OCI-LY3 (cell line): ENCODE data around the gene MT1A.

Experiments
- H2AFZ ChIP-seq: fragments of 200-600, 300-600 bp; shearing (Covaris generic); 2 replicates; pipeline ENCODE4 v1.6.0; 2014; ENCODE audit warnings: antibody characterized with exemption, low read depth, low read length
- H3K27ac ChIP-seq: fragments of 200-600, 300-600 bp; sonication (generic); 2 replicates; pipeline ENCODE4 v1.5.1; 2014; ENCODE audit warnings: mild to moderate bottlenecking, low read length, moderate library complexity, mixed read lengths
- H3K27me3 ChIP-seq: fragments of 200-600, 300-600 bp; sonication (generic); 2 replicates; pipeline ENCODE4 v1.6.1; 2014; ENCODE audit warnings: low read depth, low read length, mixed read lengths
- H3K36me3 ChIP-seq: fragments of 200-600, 300-600 bp; sonication (generic); replicated peaks from 2 replicates; pipeline ENCODE3; 2014; ENCODE audit warnings: low read depth, low read length, mixed read lengths
- H3K4me1 ChIP-seq: fragments of 300-600, 200-600 bp; sonication (generic); 2 replicates; pipeline ENCODE4 v1.6.1; 2014; ENCODE audit warnings: low read length, mixed read lengths
- H3K4me2 ChIP-seq: fragments of 200-600, 300-600 bp; sonication (generic); 2 replicates; pipeline ENCODE4 v1.6.1; 2014; ENCODE audit warnings: low read length, mixed read lengths
- H3K4me3 ChIP-seq: fragments of 300-600, 200-600 bp; sonication (generic); 2 replicates; pipeline ENCODE4 v1.5.1; 2014; ENCODE audit warnings: antibody characterized with exemption, mild to moderate bottlenecking, low read length, moderate library complexity
- H3K79me2 ChIP-seq: fragments of 300-600, 200-600 bp; shearing (Covaris generic); 2 replicates; pipeline ENCODE4 v1.6.1; 2014; ENCODE audit warnings: mild to moderate bottlenecking, low read length, mixed read lengths
- H3K9ac ChIP-seq: fragments of 300-600, 200-600 bp; shearing (Covaris generic); 2 replicates; pipeline ENCODE4 v1.6.0; 2014; ENCODE audit warnings: mild to moderate bottlenecking, low read length, moderate library complexity
- H3K9me3 ChIP-seq: fragments of 200-600, 300-600 bp; shearing (Covaris generic); 2 replicates; pipeline ENCODE4 v1.6.1; 2014; ENCODE audit warnings: low read length, mixed read lengths; ENCODE audit not compliant: insufficient read depth
- H4K20me1 ChIP-seq: fragments of 200-600, 300-600 bp; sonication (generic); 2 replicates; pipeline ENCODE4 v1.6.1; 2016; ENCODE audit warnings: low read length, mixed read lengths; ENCODE audit not compliant: insufficient read depth
- CTCF ChIP-seq: fragments of 200-600, 300-600 bp; sonication (generic); IDR thresholded peaks from 2 replicates; pipeline ENCODE4 v1.5.1; 2014; ENCODE audit warnings: antibody characterized with exemption, low read length, low read depth
- EZH2phosphoT487 ChIP-seq: fragments of 200-600 bp; shearing (Covaris generic); IDR thresholded peaks from 2 replicates; pipeline ENCODE4 v1.6.1; 2018; ENCODE audit warnings: antibody characterized with exemption, mixed run types, low read depth

The MT1A gene

GRCh38 chr16:56684926-56685590, 46.6 kb downstream of the MT1A start:
- Histone ChIP-seq H3K9me3 (no peaks in the 10 kb centered on the region), H3K4me3 (no peak overlapping the region), H3K27me3 (no peaks in the 10 kb centered on the region; the same call in 1 of the 2 replicates), H2AFZ (no peak overlapping the region), H3K4me2 (no peak overlapping the region), H3K27ac (no peak overlapping the region), H3K36me3 (no peaks in the 10 kb centered on the region), H3K4me1 (peaks cover 14% of the 10 kb centered on the region), H3K79me2 (no peaks in the 10 kb centered on the region), H4K20me1 (no peaks in the 10 kb centered on the region), H3K9ac (no peak overlapping the region)
- no peak for TF ChIP-seq EZH2phosphoT487
- no peak for TF ChIP-seq CTCF

GRCh38 chr16:56686758-56687157, 48.3 kb downstream of the MT1A start:
- Histone ChIP-seq H3K4me1 (peaks cover 11% of the 10 kb centered on the region), H3K79me2 (no peaks in the 10 kb centered on the region), H3K27me3 (no peaks in the 10 kb centered on the region; the same call in 1 of the 2 replicates), H3K4me2 (no peak overlapping the region), H3K9me3 (no peaks in the 10 kb centered on the region), H3K9ac (no peak overlapping the region), H3K4me3 (no peak overlapping the region), H4K20me1 (no peaks in the 10 kb centered on the region), H3K27ac (no peak overlapping the region), H2AFZ (no peak overlapping the region), H3K36me3 (no peaks in the 10 kb centered on the region)
- TF ChIP-seq CTCF = no peak
- no peak for TF ChIP-seq EZH2phosphoT487

GRCh38 chr16:56688762-56689161, 50.3 kb downstream of the MT1A start:
- no peaks in the 10 kb centered on the region for H3K36me3 ChIP-seq
- H3K27me3 ChIP-seq = no peaks in the 10 kb centered on the region; the same call in 1 of the 2 replicates
- no peaks in the 10 kb centered on the region for H3K79me2 ChIP-seq
- no peak overlapping the region for H3K27ac ChIP-seq
- no peak overlapping the region for H2AFZ ChIP-seq
- no peak overlapping the region for H3K4me3 ChIP-seq
- TF ChIP-seq CTCF = no peak
- no peak for TF ChIP-seq EZH2phosphoT487
- no peaks in the 10 kb centered on the region for H3K4me1 ChIP-seq
- no peak overlapping the region for H3K4me2 ChIP-seq
- no peaks in the 10 kb centered on the region for H4K20me1 ChIP-seq
- H3K9me3 ChIP-seq = no peaks in the 10 kb centered on the region
- H3K9ac ChIP-seq = no peak overlapping the region

GRCh38 chr16:56689171-56689570, 50.7 kb downstream of the MT1A start:
- Histone ChIP-seq H3K4me1 (no peaks in the 10 kb centered on the region), H3K9ac (no peak overlapping the region), H2AFZ (no peak overlapping the region), H3K36me3 (no peaks in the 10 kb centered on the region), H4K20me1 (no peaks in the 10 kb centered on the region), H3K4me2 (no peak overlapping the region), H3K27me3 (no peaks in the 10 kb centered on the region; the same call in 1 of the 2 replicates), H3K79me2 (no peaks in the 10 kb centered on the region), H3K9me3 (no peaks in the 10 kb centered on the region), H3K4me3 (no peak overlapping the region), H3K27ac (no peak overlapping the region)
- TF ChIP-seq CTCF = no peak
- TF ChIP-seq EZH2phosphoT487 = no peak
